Stimulated activated CD4-positive, alpha-beta T cell treated with anti-CD3 and anti-CD28 coated beads, Interleukin-12 subunit alpha, Interleukin-12 subunit beta, amount 100 ng/mL, for 4 hours (primary cell): ENCODE measurements around the gene HSD11B2.

ENCODE experiments used
- DNase-seq: peaks from one replicate; pipeline ENCODE4 v3.0.0-alpha.2; 2020

Gene HSD11B2

DNA sequence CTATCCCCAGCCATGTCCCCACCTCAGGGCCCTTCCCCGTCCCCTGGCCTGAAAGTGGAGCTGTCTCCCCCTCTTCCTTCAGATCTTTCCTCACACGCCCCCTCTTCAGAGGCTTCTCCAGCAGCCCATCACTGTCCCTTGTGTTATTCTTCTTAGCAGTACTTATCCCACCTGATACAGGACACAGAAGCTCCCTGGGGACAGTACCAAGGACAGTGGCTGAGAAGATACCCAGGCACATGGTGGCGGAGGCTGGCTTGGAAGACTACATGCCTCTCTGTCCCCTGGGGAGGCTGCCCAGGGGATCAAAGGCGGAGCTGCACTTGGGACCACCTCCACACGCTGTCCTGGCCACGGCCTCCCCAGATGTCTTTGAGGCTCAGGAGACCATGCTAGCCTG lies 23.9 kb downstream of the HSD11B2 start:
- no peak for DNase-seq

DNA sequence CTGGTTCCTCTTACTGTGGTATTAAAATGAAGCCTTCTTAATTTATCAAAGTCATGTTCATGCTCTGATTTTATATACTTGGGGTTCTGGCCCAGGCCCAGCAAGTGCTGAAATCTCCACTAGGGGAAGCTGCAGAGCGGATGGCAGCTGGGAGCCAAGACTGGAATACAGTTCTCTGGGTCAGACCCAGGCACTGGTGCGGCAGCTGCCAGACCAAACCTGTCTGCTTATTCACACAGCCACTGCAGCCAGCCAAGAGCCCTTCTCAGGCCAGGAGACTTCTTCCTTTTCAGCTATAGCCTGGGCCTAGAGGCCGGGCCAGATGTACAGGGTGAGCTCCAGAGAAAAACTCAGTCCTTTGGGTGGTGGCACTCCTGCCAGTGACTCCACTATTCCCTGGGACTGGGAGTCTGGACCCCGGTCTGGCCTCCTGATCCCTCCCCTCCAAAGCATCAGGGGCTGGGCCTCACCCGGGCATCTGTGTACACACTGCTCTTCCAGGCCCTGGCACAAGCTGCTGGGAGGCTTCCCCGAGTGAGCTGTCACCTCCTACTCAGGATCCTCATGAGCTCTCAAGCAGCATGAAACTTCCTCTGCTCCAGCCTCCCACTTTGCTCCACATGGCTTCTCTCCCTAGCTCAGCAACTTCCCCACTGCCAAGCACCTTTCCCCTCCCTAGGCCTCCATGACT lies 25.6 kb downstream of the HSD11B2 start:
- DNase-seq = no peak

DNA sequence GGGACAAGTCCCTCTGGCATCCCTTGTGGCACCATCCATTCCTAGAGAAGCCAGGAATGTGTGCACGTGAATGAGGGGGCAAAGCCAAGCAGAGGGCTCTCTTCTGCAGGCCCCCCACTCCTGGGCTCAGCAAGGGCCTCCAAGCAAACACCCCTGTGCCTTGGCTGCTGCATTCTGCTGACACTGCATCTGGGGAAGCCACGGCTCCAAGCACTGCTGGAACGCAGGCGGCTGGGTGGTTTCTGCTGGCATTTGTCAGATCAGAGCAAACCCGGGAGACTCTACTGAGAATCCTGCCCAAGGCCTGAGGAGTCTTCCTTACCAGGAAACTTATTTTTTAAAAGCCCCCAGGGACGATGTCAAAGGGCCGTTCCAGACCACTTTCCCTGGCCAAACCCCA lies 26.7 kb downstream of the HSD11B2 start:
- DNase-seq = no peak

DNA sequence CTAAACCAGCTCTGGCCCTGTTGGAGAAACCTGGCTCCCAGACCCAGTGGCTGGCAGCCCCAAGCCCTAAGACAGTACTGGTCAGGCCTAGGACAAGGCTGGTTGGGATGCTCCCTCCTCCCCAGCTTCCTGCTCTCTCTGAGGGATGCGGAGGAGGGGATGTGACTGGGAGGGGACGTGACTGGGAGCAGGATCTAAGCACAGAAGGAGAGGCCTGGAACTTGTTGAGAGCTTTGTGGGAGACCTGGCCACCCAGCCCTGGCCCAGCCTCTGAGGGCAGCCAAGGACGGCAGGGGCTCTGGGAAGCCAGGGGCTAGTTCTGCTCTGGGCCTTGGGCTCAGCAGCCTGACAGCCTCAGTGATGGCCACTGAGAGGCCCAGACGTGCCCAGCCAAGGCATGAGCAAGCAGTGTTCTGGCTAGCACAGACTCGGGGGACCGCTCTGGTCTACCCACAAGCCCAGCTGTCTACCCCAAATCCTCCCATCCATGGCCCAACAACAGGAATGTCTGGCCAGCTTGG lies 27.3 kb downstream of the HSD11B2 start:
- DNase-seq = no peak

DNA sequence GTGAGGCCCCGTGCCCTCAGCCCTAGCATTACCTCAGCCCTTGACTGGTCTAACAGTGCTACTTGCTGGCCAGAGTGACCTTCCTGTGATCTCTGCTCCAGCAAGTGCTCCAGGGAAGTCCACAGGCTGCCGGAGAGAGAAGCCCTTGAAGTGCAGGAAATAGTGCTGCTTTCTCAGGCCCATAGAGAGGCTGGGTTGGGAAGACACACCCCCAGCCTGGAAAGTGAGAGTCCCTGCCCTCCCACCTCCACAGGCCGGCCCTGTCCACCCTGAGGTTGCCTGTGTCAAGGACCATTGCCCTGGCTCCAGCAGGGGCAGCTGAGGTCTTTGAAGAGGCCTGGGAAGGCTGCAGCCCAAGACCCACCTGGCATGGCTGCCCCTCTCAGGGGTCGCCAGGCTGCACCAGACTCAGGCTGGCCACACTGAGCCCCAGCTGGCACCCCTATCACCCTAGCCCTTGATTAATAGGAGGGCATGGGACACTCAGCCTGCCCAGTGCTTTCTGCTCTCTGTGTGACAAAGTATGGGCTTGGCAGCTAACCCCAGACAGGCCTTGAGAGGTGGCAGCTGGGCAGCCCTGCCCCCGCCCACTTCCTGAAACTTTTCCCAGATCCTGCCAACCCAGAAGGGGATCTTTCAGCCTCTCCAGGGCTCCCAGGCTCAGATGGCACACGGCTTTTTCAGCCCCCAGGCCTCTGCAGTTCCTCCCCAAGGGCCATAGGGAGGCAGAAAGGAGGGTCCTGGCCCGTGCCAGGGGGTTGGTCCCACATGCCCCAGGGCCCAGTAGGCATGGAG lies 28.3 kb downstream of the HSD11B2 start:
- DNase-seq = no peak

DNA sequence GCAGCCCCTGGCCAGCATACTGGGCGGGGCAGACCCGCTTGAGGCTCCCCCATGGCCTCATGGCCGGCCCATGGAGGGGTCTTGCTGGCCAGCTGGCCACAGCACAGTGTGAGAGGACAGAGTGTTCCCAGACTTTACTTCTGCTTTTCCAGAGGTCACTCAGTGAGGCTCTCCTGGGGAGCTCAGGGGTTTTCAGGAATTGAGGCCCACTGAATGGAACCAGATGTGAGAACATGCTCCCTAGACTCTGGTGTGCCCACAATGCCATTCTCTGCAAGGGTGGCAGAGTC lies 28.9 kb downstream of the HSD11B2 start:
- DNase-seq = no peak

DNA sequence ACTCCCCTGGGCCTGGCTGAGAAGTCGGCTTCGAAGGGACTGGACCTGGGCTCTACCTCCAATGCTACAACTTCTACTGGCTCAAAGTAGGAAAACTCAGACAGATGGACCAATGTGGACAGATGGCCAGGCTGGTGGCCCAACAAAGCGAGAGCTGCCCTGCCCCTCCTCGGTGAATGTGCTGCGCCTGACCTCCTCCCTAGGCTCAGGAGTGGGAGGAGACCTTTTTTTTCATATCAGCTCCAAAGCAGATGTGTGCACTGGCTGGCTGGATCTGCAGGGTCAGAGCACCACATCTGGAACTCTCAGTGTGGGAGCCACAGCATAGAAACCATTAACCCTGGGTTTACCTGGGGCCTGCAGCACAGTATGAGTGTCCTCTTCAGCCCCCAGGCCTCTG lies 29.2 kb downstream of the HSD11B2 start:
- no peak for DNase-seq

DNA sequence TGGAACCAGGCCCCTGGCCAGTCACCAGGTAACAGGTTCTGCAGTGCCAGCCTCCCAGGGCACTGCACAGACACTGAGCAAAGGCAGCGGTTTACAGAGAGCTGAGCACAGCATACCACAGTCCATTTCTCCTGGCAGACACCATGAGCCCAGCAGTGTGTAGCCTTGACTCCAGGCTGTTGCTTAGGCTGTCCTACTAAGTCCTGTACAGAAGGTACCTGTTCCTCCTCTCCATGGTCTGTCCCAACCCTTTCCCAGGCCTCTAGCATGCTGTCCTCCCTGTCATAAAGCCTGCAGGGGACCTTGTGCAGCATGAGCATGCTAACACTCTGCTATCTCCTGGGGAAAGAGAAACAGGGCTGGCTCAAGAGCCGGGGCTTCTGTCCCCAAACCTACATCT lies 30.0 kb downstream of the HSD11B2 start:
- DNase-seq = no peak

DNA sequence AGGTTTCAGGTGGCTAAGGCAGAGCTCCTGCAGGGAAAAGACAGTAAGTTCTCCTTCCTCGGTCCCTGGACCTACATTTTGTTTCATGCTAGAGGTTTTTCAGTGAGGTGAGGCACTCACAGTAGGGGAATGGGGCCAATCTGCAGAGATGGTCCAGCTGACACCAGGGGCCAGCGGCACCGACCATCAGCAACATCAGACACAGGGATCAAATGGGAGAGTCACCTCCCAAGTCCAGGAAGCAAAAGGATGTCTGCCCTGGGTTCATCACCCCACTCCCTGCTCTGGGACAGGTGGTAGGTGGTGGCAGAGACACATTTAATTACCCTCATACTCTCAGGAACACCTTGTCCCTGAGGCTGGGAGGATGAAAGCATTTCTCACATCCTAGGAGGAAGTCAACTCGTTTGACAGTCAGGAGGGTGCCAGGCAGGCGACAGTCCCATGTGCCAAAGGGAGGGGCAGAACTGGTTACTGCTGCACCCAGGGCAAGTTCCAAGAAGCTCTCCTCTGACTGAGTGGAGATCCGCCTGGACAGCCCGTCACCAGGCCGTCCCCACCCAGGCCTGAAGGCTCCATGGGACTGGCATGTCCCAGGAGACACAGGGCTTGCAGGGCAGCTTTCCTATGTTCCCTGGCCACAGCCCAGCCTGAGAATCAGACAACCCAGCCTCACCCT lies 30.8 kb downstream of the HSD11B2 start:
- DNase-seq = no peak

DNA sequence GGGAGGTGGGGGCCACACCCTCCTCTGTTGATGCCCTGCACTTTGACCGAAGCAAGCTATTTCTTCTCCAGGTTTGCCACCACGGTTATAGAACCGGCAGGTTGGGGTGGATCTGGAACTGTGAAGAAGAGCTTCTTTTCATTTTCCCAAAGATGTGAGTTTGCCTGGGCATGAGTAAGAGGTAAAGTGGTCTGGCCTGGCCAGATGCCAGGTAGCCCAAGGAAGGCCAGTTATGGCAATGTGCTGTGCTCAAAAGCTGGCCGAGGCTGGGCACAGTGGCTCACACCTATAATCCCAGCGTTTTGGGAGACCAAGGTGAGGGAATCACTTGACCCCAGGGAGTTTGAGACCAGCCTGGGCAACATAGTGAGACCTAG lies 31.3 kb downstream of the HSD11B2 start:
- no peak for DNase-seq

DNA sequence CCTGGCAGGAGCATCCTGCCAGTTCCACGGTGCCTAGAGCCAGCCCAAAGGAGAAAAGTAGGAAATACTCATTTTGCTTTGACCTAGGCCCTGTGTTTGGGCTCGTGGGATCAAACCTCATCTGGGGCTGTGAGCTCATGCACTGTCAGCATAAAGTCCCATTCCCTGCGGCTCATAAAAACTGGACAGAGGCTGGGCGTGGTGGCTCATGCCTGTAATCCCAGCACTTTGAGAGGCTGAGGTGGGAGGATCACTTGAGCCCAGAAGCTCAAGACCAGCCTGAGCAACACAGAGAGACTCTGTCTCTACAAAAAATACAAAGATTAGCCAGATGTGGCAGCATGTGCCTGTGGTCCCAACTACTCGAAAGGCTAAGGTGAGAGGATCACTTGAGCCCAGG lies 32.1 kb downstream of the HSD11B2 start:
- no peak for DNase-seq

DNA sequence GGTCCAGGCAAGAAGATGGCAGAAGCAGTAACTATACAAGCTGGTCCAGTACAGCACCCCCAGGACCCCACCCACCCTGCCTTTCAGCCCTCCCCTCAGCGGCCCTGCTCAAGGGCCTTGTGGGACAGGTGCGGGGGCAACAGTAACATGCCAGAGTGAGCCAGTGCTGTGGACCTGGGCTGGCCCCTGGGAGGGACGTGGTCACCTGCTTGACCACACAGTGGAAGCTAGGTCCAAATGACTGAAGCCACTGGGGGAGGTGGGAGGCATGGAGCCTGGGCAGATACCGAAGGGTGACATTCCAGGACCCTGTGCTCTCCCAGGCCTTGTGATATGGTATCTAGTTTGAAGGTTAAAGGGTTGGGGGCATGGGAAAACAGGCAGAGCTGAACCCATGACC lies 32.8 kb downstream of the HSD11B2 start:
- no peak for DNase-seq

DNA sequence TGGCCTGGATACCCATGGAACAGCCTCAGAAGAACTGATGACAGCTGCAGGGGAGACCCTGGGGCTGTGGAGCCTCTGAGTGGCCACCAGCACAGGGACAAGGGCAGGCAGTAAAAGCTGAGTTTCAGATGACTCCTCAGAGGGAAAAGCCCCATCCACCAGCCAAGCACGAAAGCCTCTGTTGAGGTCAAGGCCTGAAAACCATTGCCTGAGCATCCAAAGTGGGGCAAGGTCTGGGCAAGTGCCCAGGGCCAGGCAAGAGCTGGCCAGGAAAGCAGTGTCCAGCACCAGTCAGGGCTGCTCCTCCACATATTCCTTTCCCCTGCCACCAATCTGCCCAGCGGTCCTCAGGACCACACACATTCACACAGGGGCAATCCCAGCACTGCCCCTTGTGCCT lies 33.6 kb downstream of the HSD11B2 start:
- no peak for DNase-seq

DNA sequence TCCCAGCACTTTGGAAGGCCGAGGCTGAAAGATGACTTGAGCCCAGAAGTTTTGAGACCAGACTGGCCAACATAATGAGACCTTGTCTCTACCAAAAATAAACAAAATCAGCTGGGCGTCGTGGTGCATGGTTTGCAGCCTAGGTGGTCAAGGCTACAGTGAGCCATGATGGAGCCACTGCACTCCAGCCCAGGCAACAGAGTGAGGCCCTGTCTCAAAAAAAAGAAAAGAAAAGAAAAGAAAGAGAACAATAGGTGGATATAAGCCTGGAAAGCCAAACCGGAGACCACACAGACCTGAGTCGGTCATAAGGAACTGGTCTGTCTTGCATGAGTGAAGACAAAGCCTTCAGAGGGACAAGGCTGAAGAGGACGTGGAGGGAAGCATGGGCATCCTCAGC lies 35.7 kb downstream of the HSD11B2 start:
- DNase-seq = no peak

DNA sequence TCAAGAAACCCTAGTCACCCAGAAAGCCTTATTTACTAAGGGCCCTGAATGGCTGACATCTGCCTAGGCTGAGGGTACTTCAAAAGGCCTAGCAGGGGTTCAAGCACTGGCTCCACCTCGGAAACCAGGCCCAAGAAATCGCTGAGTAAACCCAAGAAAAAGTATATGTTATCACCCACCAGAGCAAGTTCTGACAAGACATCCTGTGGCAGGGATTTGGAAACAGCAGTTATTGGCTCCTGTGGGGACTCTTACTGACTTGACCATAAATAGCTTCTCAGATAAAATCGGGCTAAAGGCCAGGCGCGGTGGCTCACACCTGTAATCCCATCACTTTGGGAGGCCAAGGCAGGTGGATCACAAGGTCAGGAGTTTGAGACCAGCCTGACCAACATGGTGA lies 37.8 kb downstream of the HSD11B2 start:
- no peak for DNase-seq

DNA sequence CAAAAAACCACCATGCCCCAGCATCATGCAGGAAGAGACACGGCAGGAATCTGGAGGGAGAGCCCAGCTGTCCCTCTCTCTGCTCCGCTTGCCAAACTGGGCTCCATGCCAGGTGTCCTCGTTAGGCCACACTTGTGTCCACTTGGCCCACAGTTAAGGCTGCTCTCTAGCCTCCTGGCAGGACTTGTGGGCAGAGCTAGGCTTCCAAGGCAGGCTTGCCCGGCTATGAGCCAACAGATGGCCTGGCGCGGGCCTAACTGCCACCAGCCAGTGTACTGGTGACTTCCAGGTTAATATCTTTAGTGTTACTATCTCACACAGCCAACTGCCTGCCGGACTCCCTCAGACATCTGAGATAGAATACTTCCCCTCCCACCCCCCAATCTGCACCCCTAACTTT lies 39.4 kb downstream of the HSD11B2 start:
- no peak for DNase-seq

DNA sequence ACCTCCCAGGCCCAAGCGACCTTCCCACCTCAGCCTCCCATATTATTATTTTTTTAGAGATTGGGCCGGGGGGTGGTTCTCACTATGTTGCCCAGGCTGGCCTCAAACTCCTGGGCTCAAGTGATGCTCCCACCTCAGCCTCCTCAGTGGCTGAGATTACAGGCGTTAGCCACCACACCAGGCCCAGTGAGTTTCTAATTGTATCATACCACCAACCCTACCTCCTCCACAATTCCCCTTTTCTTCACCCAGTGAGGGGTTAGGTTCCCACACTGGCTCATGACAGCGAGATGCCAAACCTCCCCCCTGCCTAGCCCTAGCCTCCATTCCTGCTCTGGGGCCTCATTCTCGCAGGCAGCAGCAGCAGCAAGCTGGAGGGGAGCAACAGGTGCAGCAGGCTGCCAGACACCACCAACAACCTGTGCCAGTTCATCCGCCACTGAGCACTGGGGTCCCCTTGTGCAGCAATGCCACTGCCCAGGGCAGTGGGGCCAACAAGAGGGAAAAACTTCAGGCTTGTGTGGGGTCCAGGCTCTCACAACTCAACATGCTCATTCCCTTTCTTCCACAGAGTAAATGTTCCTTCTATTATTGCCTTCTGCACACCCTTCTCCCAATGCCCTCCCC lies 41.0 kb downstream of the HSD11B2 start:
- no peak for DNase-seq

DNA sequence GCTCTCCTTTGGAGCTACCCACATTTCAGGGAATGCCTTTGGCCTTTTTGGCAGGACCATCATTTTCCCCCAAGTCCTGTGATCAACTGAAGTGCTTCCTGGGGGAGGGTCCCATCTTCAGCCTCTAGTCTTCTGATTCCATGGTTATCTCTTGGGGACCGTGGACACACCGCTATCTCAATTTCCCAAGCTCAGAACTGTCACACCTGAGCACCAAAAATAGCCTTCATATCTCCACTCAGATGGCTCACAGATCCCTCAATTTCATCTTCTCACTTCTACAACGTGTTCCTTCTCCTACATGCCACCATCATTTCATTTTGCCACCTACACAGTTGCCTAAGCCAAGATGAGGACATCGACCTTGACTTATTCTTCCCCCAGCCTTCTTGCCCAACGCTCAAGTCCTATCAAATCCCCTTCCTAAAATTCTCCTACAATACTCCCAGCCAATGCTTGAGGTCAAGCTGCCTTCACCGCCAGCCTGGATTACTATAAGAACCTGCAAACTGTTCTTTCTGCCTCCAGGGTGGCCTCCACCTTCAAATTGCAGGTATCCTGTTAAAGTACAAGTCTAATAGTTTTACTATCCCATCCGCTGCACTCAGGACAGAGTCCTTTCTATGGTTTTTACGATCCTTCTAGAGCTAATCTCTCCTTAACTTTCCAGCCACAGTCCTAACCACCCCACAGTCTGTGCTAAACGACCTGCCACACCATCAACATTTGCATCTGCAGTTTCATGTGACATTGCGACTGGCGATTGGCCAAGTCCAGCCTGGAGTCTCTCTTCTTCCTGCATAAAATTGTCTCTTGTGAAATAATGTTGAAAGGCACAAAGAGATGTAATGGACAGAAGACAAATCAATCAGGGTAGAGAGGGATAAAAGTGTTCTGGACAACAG lies 43.9 kb downstream of the HSD11B2 start:
- no peak for DNase-seq

DNA sequence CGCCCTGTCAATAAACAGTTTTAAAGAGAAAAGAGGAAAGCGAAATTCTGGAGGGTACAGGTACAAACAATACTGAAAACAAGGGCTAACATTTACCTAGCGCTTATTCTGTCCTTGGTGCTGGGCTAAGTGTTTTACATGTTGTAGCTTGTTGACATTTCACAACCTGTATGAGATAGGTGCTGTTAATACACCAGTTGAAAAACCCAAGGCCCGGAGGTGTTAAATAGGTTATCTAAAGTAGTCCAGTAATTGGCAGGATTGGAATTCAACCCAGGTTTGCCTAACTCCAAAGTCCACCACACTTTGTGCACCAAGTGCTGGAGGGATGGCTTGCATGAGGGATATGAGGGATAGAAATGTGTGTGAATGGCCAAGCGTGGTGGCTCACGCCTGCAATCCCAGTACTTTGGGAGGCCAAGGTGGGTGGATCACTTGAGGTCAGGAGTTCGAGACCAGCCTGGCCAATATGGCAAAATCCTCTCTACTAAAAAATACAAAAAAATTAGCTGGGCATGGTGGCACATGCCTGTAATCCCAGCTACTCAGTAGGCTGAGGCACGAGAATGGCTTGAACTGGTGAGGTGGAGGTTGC lies 47.1 kb downstream of the HSD11B2 start:
- DNase-seq = no peak

DNA sequence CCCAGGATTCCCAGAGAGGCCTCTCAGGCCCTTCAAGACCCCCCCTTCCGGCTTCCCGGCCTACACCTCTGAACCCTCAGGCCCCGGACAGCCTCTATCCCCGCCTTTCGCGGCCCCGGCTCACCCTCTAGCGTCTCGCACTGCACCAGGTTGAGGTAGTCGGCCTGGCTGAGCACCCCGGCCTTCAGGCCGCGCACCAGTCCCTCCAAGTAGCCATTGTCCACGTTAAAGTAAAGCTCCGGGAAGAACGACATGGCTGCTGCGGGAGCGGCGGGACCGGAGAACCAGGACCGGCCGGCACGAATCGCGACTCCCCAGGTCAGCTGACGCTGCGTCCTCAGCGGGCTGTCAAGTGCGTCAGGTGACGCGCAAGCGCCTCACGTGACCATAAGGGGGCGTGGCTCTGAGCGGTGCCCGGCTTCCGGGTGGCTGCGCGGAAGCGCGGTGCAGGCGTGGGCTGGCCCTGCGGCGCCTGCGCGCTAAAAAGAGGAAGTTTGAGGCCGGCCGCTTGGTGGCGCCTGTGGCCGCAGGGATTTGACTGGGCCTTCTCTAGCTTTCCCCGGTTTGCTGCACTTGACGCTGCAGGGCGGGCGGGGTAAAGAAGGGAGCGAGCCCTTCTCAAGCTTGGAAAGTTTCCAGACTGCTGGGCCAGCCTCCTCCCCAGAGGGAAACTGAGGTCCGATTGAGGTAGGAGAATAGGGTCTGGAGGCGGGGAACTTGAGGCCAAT lies 50.1 kb downstream of the HSD11B2 start, which contains the start of gene ATP6V0D1:
ATP6V0D1 (minus strand) TSS at position 325 of the 728 bp plus-strand sequence; CDS start at position 254, 71 bp downstream.
- peak; percentile 98 for DNase-seq

DNA sequence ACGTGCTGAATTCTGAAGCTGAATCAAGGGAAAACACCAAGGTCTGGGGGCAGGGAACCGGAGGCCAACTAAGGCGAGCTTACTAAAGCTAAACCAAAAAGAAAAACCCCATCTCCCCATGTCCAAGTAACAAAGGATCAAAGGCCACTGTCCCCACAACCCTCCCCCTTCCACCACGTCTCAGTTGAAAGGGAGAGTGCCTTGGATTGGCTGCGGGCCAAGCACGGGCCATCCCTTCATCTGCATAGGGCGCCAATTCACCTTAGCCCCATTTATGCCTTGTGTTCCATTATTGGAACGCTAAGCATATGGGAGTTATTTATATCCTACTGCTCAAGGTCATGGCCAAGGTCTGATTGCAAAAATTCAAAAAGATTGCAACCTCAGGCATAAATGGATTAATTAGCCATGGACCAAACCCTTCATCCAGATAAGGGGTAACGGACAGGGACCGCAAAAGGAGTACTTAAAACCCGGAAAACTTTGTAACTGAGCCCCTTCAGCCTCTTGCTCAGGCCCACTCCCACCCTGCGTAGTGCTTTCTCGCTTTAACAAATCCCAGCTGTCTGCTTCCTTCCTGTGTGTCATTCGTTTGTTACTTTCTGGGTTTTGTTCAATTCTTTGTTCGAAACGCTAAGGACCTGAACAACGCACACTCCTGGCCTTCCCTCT lies 50.8 kb downstream of the HSD11B2 start:
- DNase-seq = peak; percentile 43
